Measurements from ENCODE around the gene ACOT7.

Gene ACOT7

GRCh38 chr1:6268415-6268814 is 125.2 kb downstream of the ACOT7 start:
- DNase-seq (ENCODE audit: low spot score) = no peak

GRCh38 chr1:6267686-6268322 is 125.8 kb downstream of the ACOT7 start:
- no peak for DNase-seq (ENCODE audit: low spot score)

- DNase-seq (ENCODE audit: low spot score) = no peak
These were observed 126.9 kb downstream of the ACOT7 start for GRCh38 chr1:6266641-6267040.

- no peak for DNase-seq (ENCODE audit: low spot score)
These were observed 128.4 kb downstream of the ACOT7 start for GRCh38 chr1:6265151-6265550.

GRCh38 chr1:6263716-6264115 is 129.9 kb downstream of the ACOT7 start:
- no peak for DNase-seq (ENCODE audit: low spot score)

GRCh38 chr1:6262555-6263420 is 130.8 kb downstream of the ACOT7 start:
- no peak for DNase-seq (ENCODE audit: low spot score)

GRCh38 chr1:6261615-6261995 is 132.0 kb downstream of the ACOT7 start:
- DNase-seq (ENCODE audit: low spot score) = no peak

GRCh38 chr1:6260961-6261614 is 132.5 kb downstream of the ACOT7 start, which contains the start of gene GPR153:
Gene GPR153 (minus strand): TSS chr1:6261098. CDS start chr1:6254905, 6,193 bp downstream.
- DNase-seq (ENCODE audit: low spot score) = peak; percentile 72

GRCh38 chr1:6260433-6260934 is 133.1 kb downstream of the ACOT7 start:
- DNase-seq (ENCODE audit: low spot score) = no peak

GRCh38 chr1:6259491-6260362 is 133.8 kb downstream of the ACOT7 start:
- peak; percentile 94 for DNase-seq (ENCODE audit: low spot score)

- DNase-seq (ENCODE audit: low spot score) = no peak
These were observed 134.9 kb downstream of the ACOT7 start for GRCh38 chr1:6258675-6259074.

GRCh38 chr1:6257541-6258069 is 136.0 kb downstream of the ACOT7 start:
- no peak for DNase-seq (ENCODE audit: low spot score)

- no peak for DNase-seq (ENCODE audit: low spot score)
These were observed 136.9 kb downstream of the ACOT7 start for GRCh38 chr1:6256645-6257044.

GRCh38 chr1:6254691-6255090 is 138.9 kb downstream of the ACOT7 start:
- DNase-seq (ENCODE audit: low spot score) = no peak

GRCh38 chr1:6253380-6253779 is 140.2 kb downstream of the ACOT7 start:
- no peak for DNase-seq (ENCODE audit: low spot score)

- DNase-seq (ENCODE audit: low spot score) = no peak
These were observed 141.2 kb downstream of the ACOT7 start for GRCh38 chr1:6252374-6252710.

GRCh38 chr1:6251681-6252373 is 141.7 kb downstream of the ACOT7 start:
- no peak for DNase-seq (ENCODE audit: low spot score)

GRCh38 chr1:6251233-6251632 is 142.3 kb downstream of the ACOT7 start:
- DNase-seq (ENCODE audit: low spot score) = no peak

GRCh38 chr1:6249739-6250689 is 143.6 kb downstream of the ACOT7 start:
- peak; percentile 69 for DNase-seq (ENCODE audit: low spot score)

Data from HuH-7.5 (cell line).